Astrocyte of the hippocampus (primary cell): ENCODE data around the gene SFN.
A peak's percentile ranks its signal among the peaks of the same experiment; 100 is the strongest.
"Not testable (repeated sequence)": the region's sequence is repeated elsewhere in the genome, so short reads cannot be mapped to it uniquely, and the experiment has no call there.

ENCODE experiments used
- DNase-seq: peaks from one replicate; pipeline ENCODE4 v3.0.0; 2011; ENCODE audit warnings: low read depth, low spot score

Gene SFN

GRCh38 chr1:26862781-26863684 is at the start of gene SFN:
SFN (plus strand) TSS chr1:26863149; CDS start chr1:26863213, 64 bp downstream.
- no peak for DNase-seq

- DNase-seq = no peak
These were observed 48.6 kb upstream of the SFN start for GRCh38 chr1:26814377-26814776.

- DNase-seq = no peak
These were observed 48.1 kb upstream of the SFN start for GRCh38 chr1:26814893-26815292.

GRCh38 chr1:26820784-26821269 is 42.1 kb upstream of the SFN start:
- no peak for DNase-seq

GRCh38 chr1:26822737-26823395 is 40.1 kb upstream of the SFN start:
- no peak for DNase-seq

- no peak for DNase-seq
These were observed 38.2 kb upstream of the SFN start for GRCh38 chr1:26824731-26825130.

- DNase-seq = peak; percentile 90
These were observed 36.5 kb upstream of the SFN start, which contains the start of gene ZDHHC18 for GRCh38 chr1:26826261-26827105. ZDHHC18 (plus strand) TSS chr1:26826688; CDS start chr1:26826805, 117 bp downstream.

GRCh38 chr1:26827106-26827604 is 35.8 kb upstream of the SFN start:
- DNase-seq = no peak

GRCh38 chr1:26827663-26828062 is 35.3 kb upstream of the SFN start:
- DNase-seq = no peak

- no peak for DNase-seq
These were observed 34.4 kb upstream of the SFN start for GRCh38 chr1:26828411-26828991.

- no peak for DNase-seq
These were observed 33.6 kb upstream of the SFN start for GRCh38 chr1:26829184-26829911.

- DNase-seq = no peak
These were observed 31.9 kb upstream of the SFN start for GRCh38 chr1:26831059-26831458.

- no peak for DNase-seq
These were observed 31.3 kb upstream of the SFN start for GRCh38 chr1:26831546-26832248.

- no peak for DNase-seq
These were observed 30.5 kb upstream of the SFN start for GRCh38 chr1:26832249-26832960.

- no peak for DNase-seq
These were observed 29.2 kb upstream of the SFN start for GRCh38 chr1:26833432-26834405.

GRCh38 chr1:26837665-26838064 is 25.3 kb upstream of the SFN start:
- DNase-seq = not testable (repeated sequence)

GRCh38 chr1:26838474-26839338 is 24.2 kb upstream of the SFN start:
- DNase-seq = no peak
